Suprapubic skin (tissue), 4 donors: ENCODE data around the gene KCND3. TPM values are rescaled to one million over a fixed set of nuclear protein-coding genes. Genes with fewer than 3 reads are reported as not detected.

ENCODE experiments used
- DNase-seq, 2 donors: peaks; one replicate each; pipeline ENCODE4 v3.0.0-alpha.2; 2019; ENCODE audit warnings: low spot score in 2 of 2
- H3K27ac ChIP-seq: fragments of 200-600 bp; sonication (generic); one replicate; pipeline ENCODE4 v1.5.1; 2019
- H3K27me3 ChIP-seq: fragments of 200-600 bp; sonication (generic); one replicate; pipeline ENCODE4 v1.5.1; 2019
- H3K36me3 ChIP-seq: fragments of 200-600 bp; sonication (generic); one replicate; pipeline ENCODE4 v1.5.1; 2019
- H3K4me1 ChIP-seq: fragments of 200-600 bp; sonication (generic); one replicate; pipeline ENCODE4 v1.5.1; 2019
- H3K4me3 ChIP-seq: fragments of 200-600 bp; sonication (generic); one replicate; pipeline ENCODE4 v1.5.1; 2019; ENCODE audit warnings: mild to moderate bottlenecking
- H3K9me3 ChIP-seq: fragments of 200-600 bp; sonication (generic); one replicate; pipeline ENCODE4 v1.5.1; 2019
- EP300 ChIP-seq: sonication (generic); formaldehyde crosslinking; IDR thresholded peaks from one replicate; pipeline ENCODE4 v1.6.1; 2017; ENCODE audit warnings: antibody characterized with exemption
- POLR2A ChIP-seq, 2 donors: fragments of 450-650 bp; IDR thresholded peaks; one replicate each; pipeline ENCODE4 v1.6.1; 2017; ENCODE audit warnings: antibody characterized with exemption in 2 of 2, mild to moderate bottlenecking in 2 of 2, moderate library complexity in 2 of 2
- POLR2AphosphoS5 ChIP-seq, 3 donors: sonication (generic); formaldehyde crosslinking; IDR thresholded peaks; one replicate each; pipeline ENCODE4 v1.6.1; 2017; ENCODE audit warnings: antibody characterized with exemption in 3 of 3
- WGBS: methylation state at CpG from one replicate; pipeline ENCODE4 v1.1.5; 2018; 5-methylcytosine and 5-hydroxymethylcytosine counted together
- total RNA-seq, 4 donors: library from RNA; depleted of rRNA; stranded (reverse); fragments of >200 nt; gene quantifications; one replicate each; pipeline ENCODE4 v1.1.0, GENCODE V29; 2016
- TF ChIP-seq, protein P1 (sequence below), 2 donors: fragments of 200-600 bp in 1 of 2; fragments of 450-650 bp in 1 of 2; sonication (generic) in 1 of 2; IDR thresholded peaks; one replicate each; pipeline ENCODE4 v1.5.1; 2016 to 2019; ENCODE audit warnings: antibody characterized with exemption in 2 of 2, mild to moderate bottlenecking in 1 of 2, moderate library complexity in 1 of 2

KCND3 gene
- total RNA-seq, 4 donors from 2014 or later = 6.8 to 11.4 (median 10.2) TPM

DNA sequence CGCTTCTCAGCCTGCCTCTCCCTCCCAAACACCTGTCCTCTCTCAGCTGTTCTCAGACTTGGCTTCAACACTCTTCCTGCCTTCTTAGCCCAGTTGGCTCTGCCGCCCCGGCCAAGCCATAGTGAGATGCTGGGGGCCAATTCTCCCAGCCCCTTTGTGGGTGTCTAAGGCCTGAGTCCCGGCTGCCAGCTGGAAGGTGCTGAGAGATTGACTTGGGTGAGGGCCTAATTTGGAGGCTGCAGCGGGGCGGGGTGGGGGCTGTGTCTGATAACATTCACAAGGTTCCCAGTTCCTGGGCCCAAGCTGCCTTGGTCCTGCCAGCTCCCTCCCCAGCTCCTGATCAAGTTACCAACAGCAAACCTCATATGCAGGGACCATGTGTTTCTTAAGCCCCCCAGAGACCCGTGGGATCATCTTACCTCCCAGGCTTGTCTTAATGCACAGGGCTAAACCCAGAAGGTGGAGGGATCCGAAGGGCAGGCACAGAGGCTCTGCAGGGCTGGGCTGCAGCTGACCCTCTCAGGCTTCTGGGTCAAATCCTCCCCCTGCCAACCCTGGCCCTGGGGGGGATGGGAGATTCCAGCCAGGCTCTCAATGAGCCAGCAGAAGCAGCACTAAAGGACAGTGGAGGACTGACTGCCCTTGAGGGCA, 260.1 kb downstream of the KCND3 start:
- WGBS = 64% methylated on average over 8 of the region's 8 CpGs
- Histone ChIP-seq H3K4me3 (no peak overlapping the region), H3K27me3 (no peaks in the 10 kb centered on the region), H3K36me3 (peaks cover 17% of the 10 kb centered on the region), H3K4me1 (peaks cover 40% of the 10 kb centered on the region), H3K9me3 (no peaks in the 10 kb centered on the region), H3K27ac (no peak overlapping the region)
- peak in 1 of 2 donors; percentile 65 for DNase-seq
- TF ChIP-seq, protein P1, sequence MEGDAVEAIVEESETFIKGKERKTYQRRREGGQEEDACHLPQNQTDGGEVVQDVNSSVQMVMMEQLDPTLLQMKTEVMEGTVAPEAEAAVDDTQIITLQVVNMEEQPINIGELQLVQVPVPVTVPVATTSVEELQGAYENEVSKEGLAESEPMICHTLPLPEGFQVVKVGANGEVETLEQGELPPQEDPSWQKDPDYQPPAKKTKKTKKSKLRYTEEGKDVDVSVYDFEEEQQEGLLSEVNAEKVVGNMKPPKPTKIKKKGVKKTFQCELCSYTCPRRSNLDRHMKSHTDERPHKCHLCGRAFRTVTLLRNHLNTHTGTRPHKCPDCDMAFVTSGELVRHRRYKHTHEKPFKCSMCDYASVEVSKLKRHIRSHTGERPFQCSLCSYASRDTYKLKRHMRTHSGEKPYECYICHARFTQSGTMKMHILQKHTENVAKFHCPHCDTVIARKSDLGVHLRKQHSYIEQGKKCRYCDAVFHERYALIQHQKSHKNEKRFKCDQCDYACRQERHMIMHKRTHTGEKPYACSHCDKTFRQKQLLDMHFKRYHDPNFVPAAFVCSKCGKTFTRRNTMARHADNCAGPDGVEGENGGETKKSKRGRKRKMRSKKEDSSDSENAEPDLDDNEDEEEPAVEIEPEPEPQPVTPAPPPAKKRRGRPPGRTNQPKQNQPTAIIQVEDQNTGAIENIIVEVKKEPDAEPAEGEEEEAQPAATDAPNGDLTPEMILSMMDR (IDR thresholded peaks at IDR 0.05) = no peak
- no peak for TF ChIP-seq POLR2A (IDR thresholded peaks at IDR 0.05)
- no peak for TF ChIP-seq EP300
- TF ChIP-seq POLR2AphosphoS5 (IDR thresholded peaks at IDR 0.05) = no peak

DNA sequence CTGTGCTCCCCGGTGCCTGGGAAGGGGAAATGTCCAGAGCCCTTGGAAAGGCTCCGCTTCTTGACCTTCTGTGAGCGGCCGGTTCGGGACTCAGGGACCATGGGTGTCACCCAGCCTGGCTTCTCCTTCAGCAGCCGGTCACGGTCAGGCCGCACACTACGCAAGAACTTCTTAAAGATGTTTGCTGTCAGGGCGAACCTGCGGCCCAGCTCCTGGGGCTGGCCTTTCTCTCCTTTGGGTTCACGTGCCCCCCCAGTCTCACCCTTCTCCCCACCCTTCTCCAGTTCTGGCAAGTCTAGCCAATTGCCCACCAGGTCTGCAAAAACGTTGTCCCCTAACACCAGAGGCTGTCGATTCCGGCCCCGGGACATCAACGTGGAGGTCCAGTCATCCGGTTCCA, 262.4 kb downstream of the KCND3 start:
- H3K27ac ChIP-seq = no peak overlapping the region
- H3K27me3 ChIP-seq = no peaks in the 10 kb centered on the region
- no peaks in the 10 kb centered on the region for H3K9me3 ChIP-seq
- no peak overlapping the region for H3K4me3 ChIP-seq
- DNase-seq = no peak
- 87% methylated on average over 18 of the region's 18 CpGs for WGBS
- peaks cover 17% of the 10 kb centered on the region for H3K36me3 ChIP-seq
- H3K4me1 ChIP-seq = peaks cover 44% of the 10 kb centered on the region
- TF ChIP-seq, protein P1 (IDR thresholded peaks at IDR 0.05) = no peak
- TF ChIP-seq EP300 (no peak), POLR2AphosphoS5 (IDR thresholded peaks at IDR 0.05) (no peak), POLR2A (IDR thresholded peaks at IDR 0.05) (no peak)

DNA sequence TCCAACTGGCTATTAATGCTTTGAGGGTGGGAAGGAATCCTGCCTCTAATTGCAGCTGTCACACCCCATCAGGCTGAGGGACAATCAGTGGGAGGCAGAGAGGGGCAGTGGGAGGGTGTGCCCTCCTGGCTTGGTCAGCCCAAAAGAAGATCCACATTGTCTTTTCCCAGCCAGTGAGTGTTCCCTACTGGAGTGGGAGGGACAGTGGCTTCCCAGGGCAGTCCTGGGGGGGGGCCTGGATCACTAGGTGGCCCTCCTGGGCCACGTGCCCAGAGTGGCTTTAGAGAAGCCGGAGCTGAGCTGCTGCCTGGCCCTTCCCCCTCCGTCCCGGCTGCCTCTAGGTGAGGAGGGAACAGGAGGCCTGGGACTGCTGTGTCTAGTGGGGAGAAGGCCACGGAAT, 264.3 kb downstream of the KCND3 start:
- H3K9me3 ChIP-seq = no peaks in the 10 kb centered on the region
- H3K36me3 ChIP-seq = peaks cover 17% of the 10 kb centered on the region
- 42% methylated on average over 4 of the region's 5 CpGs for WGBS
- no peak for TF ChIP-seq POLR2AphosphoS5 (IDR thresholded peaks at IDR 0.05)
- no peak for TF ChIP-seq POLR2A (IDR thresholded peaks at IDR 0.05)
- TF ChIP-seq, protein P1 (IDR thresholded peaks at IDR 0.05) = no peak
- TF ChIP-seq EP300 = no peak
- no peaks in the 10 kb centered on the region for H3K27me3 ChIP-seq
- DNase-seq = no peak
- H3K4me1 ChIP-seq = peaks cover 53% of the 10 kb centered on the region
- no peak overlapping the region for H3K4me3 ChIP-seq
- H3K27ac ChIP-seq = no peak overlapping the region

DNA sequence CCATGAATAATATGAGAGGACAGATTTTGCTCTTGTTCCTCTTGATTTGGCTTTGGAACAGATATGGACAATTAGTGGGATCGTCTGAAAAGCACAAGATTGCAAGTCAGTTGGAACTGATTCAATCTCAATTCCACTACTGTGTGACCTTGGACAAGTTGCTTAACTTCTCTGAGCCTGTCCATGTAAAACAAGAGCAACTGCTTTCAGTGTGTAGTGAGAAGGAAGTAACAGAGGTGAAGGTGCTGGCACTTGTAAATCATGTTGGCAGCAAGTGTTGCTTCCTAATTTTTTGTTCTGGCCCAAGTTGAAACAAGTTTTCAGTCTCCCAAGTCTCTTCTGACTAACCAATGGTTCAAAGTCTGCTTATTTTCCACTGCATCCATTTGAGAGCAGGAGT, 265.6 kb downstream of the KCND3 start:
- peaks cover 17% of the 10 kb centered on the region for H3K36me3 ChIP-seq
- DNase-seq = no peak
- H3K4me1 ChIP-seq = peaks cover 49% of the 10 kb centered on the region
- no peaks in the 10 kb centered on the region for H3K27me3 ChIP-seq
- WGBS = 25% methylated on average over 1 of the region's 1 CpG
- H3K9me3 ChIP-seq = no peaks in the 10 kb centered on the region
- no peak overlapping the region for H3K4me3 ChIP-seq
- H3K27ac ChIP-seq = no peak overlapping the region
- TF ChIP-seq EP300 = no peak
- no peak for TF ChIP-seq POLR2AphosphoS5 (IDR thresholded peaks at IDR 0.05)
- TF ChIP-seq POLR2A (IDR thresholded peaks at IDR 0.05) = no peak
- TF ChIP-seq, protein P1 (IDR thresholded peaks at IDR 0.05) = no peak

DNA sequence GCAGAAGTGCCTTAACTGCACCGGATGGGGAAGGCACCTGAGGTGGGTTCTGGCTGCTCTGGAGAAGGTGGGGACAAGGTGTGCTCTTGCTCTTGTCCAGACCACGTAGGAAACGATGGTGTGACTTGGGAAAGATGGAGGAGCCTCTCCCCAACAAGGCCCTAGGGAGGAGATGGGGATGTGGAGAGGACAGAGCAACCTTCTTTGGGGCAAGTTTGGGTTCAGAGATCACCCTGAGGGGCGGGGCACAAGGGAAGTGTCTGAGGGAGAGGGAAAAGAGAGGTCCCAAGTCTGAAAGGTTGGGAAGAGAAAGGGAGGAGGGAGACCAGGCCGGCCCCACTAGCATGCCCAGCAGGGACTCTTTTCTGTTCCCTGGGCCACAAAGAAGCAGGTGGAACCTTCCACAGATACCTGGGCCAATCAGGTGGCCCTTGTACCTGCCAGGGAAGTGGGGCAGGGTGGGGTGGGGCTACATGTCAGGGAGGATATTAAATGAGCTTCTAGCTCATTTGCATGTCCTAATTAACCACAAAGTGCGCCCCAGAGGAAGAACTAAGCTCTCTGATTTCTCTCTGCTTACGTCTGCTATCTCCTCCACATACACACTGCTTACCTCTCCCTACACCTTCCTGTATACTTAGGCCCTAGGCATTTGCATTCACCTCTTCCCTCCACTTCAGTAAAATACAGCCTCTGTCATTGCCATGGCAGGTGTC, 266.2 kb downstream of the KCND3 start:
- H3K27me3 ChIP-seq = no peaks in the 10 kb centered on the region
- H3K27ac ChIP-seq = no peak overlapping the region
- DNase-seq = no peak
- no peaks in the 10 kb centered on the region for H3K9me3 ChIP-seq
- no peak overlapping the region for H3K4me3 ChIP-seq
- TF ChIP-seq POLR2A (IDR thresholded peaks at IDR 0.05) (no peak), EP300 (no peak), POLR2AphosphoS5 (IDR thresholded peaks at IDR 0.05) (no peak)
- TF ChIP-seq, protein P1 (IDR thresholded peaks at IDR 0.05) = no peak
- H3K36me3 ChIP-seq = peaks cover 17% of the 10 kb centered on the region
- H3K4me1 ChIP-seq = peaks cover 49% of the 10 kb centered on the region
- 68% methylated on average over 7 of the region's 7 CpGs for WGBS
